MCF 10A (cell line): Measurements from ENCODE around the gene NLRP5. TPM values are rescaled to one million over a fixed set of nuclear protein-coding genes. Genes with fewer than 3 reads are reported as not detected.
"Not testable (repeated sequence)": the region's sequence is repeated elsewhere in the genome, so short reads cannot be mapped to it uniquely, and the experiment has no call there.

Source experiments
- Bru-seq: library from RNA; stranded (reverse); fragments of 400-500 nt; gene quantifications from one replicate; lab custom pipeline; 2021; lab: Mats Ljungman, UMichigan
- BruChase-seq, 2 experiments: library from RNA; stranded (reverse); fragments of 400-500 nt; gene quantifications; one replicate each; lab custom pipeline; 2021; lab: Mats Ljungman, UMichigan
- BruUV-seq: library from RNA; stranded (reverse); fragments of 400-500 nt; replicated peaks from 2 replicates; lab custom pipeline; 2021; lab: Mats Ljungman, UMichigan
- CTCF ChIA-PET: fragments of 300-600 bp; sonication (Branson Sonifier 250); formaldehyde crosslinking; extraction: SDS; loops from one replicate; lab custom pipeline; 2021; ENCODE audit warnings: antibody characterized with exemption, inconsistent platforms; lab: Yijun Ruan, JAX
- POLR2A ChIA-PET: fragments of 300-600, 350-650 bp; sonication (Branson Sonifier 250); formaldehyde crosslinking; extraction: SDS; loops from one replicate; lab custom pipeline; 2020; ENCODE audit warnings: antibody characterized with exemption, inconsistent platforms; lab: Yijun Ruan, JAX
- DNase-seq: peaks from one replicate; pipeline ENCODE4 v3.0.0-alpha.2; 2018; ENCODE audit not compliant: unreplicated experiment
- H3K27ac Mint-ChIP-seq: one replicate; pipeline ENCODE4 v1.8.0; 2022; ENCODE audit warnings: mild to moderate bottlenecking, low read depth, mixed read lengths; ENCODE audit not compliant: unreplicated experiment
- H3K27me3 Mint-ChIP-seq: one replicate; pipeline ENCODE4 v1.8.0; 2022; ENCODE audit warnings: mixed read lengths; ENCODE audit not compliant: insufficient read depth, unreplicated experiment
- H3K36me3 Mint-ChIP-seq: one replicate; pipeline ENCODE4 v1.8.0; 2022; ENCODE audit warnings: mild to moderate bottlenecking, moderate library complexity, mixed read lengths; ENCODE audit not compliant: insufficient read depth, unreplicated experiment
- H3K4me1 Mint-ChIP-seq: one replicate; pipeline ENCODE4 v1.8.0; 2022; ENCODE audit warnings: mixed read lengths; ENCODE audit not compliant: insufficient read depth, unreplicated experiment
- H3K4me3 Mint-ChIP-seq: one replicate; pipeline ENCODE4 v1.8.0; 2022; ENCODE audit warnings: mild to moderate bottlenecking, moderate library complexity, mixed read lengths; ENCODE audit not compliant: unreplicated experiment
- H3K9me3 Mint-ChIP-seq: one replicate; pipeline ENCODE4 v1.8.0; 2022; ENCODE audit warnings: mixed read lengths; ENCODE audit not compliant: unreplicated experiment
- intact Hi-C: fragments of 100-400 bp; cut with micrococcal nuclease; formaldehyde crosslinking; loops from 2 replicates; pipeline ENCODE4 v1.14.1; 2022
- long read RNA-seq: library from polyadenylated mRNA; stranded (forward); transcript quantifications from one replicate; pipeline ENCODE4 v2.0.0, GENCODE V29; 2022
- total RNA-seq: library from RNA; stranded (reverse); gene quantifications from 2 replicates; pipeline ENCODE4 v1.2.3, GENCODE V29; 2022
- TF ChIP-seq, protein P1 (sequence below): fragments of 200-600 bp; IDR thresholded peaks from one replicate; pipeline ENCODE4 v1.8.0; 2022; ENCODE audit warnings: antibody characterized with exemption, mild to moderate bottlenecking; ENCODE audit not compliant: unreplicated experiment

The NLRP5 gene
- total RNA-seq (not detected in 2 replicates), Bru-seq, nascent RNA (not detected), BruChase-seq, experiment 1, labeled RNA remaining after a 6-hour chase (not detected), BruChase-seq, experiment 2, labeled RNA remaining after a 2-hour chase (not detected)
- long read RNA-seq: 0 reads

DNA sequence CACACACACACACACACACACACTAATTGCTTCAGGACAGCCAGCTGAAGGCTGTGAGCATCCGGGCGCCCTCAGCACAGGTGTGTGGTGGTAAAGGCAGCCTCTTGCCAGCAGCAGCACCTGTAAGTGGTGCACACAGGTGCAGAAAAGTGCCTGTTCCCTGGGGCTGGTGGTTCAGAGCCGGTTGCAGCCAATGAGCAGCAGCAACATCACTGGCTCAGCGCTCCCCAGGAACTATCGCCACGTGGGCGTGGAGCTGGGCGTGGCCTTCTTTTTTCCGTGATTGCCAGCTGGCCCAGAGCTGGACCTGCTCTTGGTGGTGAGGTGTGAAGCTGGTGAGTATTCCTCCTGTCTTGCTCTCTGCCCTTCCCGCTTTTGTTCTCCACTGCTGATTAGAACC, at the start of gene NLRP5:
Gene NLRP5 (plus strand): TSS at position 289 of the 400 bp plus-strand sequence.
- Mint-ChIP-seq H3K36me3 (no peaks in the 10 kb centered on the region), H3K4me1 (no peaks in the 10 kb centered on the region), H3K27ac (no peak within 1 kb of the TSS), H3K4me3 (no peak within 1 kb of the TSS), H3K9me3 (peaks cover 13% of the 10 kb centered on the region), H3K27me3 (no peaks in the 10 kb centered on the region)
- TF ChIP-seq, protein P1, sequence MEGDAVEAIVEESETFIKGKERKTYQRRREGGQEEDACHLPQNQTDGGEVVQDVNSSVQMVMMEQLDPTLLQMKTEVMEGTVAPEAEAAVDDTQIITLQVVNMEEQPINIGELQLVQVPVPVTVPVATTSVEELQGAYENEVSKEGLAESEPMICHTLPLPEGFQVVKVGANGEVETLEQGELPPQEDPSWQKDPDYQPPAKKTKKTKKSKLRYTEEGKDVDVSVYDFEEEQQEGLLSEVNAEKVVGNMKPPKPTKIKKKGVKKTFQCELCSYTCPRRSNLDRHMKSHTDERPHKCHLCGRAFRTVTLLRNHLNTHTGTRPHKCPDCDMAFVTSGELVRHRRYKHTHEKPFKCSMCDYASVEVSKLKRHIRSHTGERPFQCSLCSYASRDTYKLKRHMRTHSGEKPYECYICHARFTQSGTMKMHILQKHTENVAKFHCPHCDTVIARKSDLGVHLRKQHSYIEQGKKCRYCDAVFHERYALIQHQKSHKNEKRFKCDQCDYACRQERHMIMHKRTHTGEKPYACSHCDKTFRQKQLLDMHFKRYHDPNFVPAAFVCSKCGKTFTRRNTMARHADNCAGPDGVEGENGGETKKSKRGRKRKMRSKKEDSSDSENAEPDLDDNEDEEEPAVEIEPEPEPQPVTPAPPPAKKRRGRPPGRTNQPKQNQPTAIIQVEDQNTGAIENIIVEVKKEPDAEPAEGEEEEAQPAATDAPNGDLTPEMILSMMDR: no peak
- intact Hi-C loops: no loop called here
- BruUV-seq: no TSS peak
- DNase-seq: no peak
- POLR2A ChIA-PET: no interaction called here
- CTCF ChIA-PET: no interaction called here

DNA sequence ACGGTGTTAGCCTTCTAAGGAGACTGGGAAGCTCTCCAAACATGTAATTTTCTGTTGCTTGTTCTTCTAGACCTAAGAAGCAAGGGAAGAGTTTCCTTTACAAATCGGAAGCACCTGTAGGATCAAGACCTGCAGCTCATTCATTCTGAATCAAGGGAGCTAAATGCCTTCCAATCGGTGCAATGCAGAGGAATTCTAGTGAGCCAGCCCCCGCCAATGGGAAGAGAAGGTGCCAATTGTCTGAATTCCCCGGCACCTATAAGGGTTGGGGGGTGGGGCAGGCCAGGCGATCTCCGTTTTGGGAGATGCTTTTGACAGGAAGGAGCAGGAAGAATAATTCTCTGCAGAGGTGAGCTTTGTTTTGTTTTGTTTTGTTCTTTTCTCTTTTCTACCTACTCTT, 47.4 kb upstream of the NLRP5 start:
- no TSS peak for BruUV-seq
- intact Hi-C loops: no loop called here
- no peak for DNase-seq
- CTCF ChIA-PET: no interaction called here
- TF ChIP-seq, protein P1: no peak
- POLR2A ChIA-PET: no interaction called here
- Mint-ChIP-seq H3K4me3 (no peak overlapping the region), H3K4me1 (no peaks in the 10 kb centered on the region), H3K9me3 (peaks cover 33% of the 10 kb centered on the region), H3K27ac (no peak overlapping the region), H3K27me3 (no peaks in the 10 kb centered on the region), H3K36me3 (peaks cover 6% of the 10 kb centered on the region)

DNA sequence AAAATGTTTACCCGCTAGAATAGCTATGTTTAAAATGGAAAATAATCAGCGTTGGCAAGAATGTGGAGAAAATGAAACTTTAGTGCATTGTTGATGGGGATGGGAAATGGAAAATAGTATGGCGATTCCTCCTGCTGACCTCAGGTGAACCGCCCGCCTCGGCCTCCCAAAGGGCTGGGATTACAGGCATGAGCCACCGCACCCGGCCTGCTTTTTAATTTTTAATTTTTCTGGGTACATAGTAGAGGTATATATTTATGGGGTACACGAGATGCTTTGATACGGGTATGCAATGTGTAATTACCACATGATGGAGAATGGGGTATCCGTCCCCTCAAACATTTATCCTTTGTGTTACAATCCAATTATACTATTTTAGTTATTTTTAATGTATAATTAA, 46.3 kb upstream of the NLRP5 start:
- intact Hi-C loops: no loop called here
- Mint-ChIP-seq H3K36me3 (peaks cover 6% of the 10 kb centered on the region), H3K4me1 (no peaks in the 10 kb centered on the region), H3K9me3 (peaks cover 26% of the 10 kb centered on the region), H3K4me3 (no peak overlapping the region), H3K27ac (no peak overlapping the region), H3K27me3 (no peaks in the 10 kb centered on the region)
- DNase-seq: no peak
- TF ChIP-seq, protein P1: no peak
- ChIA-PET CTCF (interaction anchor here (0.8 kb wide), 1 partner anchor 121 kb away, joined by 3 read pairs; no protein-coding TSS in a partner anchor), POLR2A (no interaction called here)
- no TSS peak for BruUV-seq

DNA sequence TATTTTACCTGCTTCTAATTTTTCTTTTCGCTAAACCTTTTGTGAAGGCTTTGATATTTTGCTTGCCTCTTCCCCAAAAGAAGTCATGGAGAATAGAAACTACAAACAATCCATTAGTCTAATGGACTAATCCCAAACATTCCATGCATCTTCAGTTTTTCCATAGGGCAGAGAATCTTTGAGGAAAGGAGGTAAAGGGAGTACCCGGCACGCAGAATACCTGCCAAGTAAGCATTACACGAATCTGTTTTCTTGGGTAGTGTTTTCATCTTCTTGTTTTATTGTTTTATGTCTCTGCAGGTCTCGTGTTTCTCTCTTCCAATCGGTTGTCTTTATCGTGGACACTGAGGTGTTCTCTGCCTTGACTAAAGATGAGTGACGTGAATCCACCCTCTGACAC, 39.0 kb upstream of the NLRP5 start, which contains the start of gene NLRP8:
Gene NLRP8 (plus strand): TSS at position 301 of the 400 bp plus-strand sequence.
- H3K27me3 Mint-ChIP-seq: no peaks in the 10 kb centered on the region
- H3K4me1 Mint-ChIP-seq: no peaks in the 10 kb centered on the region
- no peak for DNase-seq
- TF ChIP-seq, protein P1: no peak
- no peaks in the 10 kb centered on the region for H3K36me3 Mint-ChIP-seq
- ChIA-PET POLR2A (no interaction called here), CTCF (no interaction called here)
- no peak within 1 kb of the TSS for H3K27ac Mint-ChIP-seq
- no peak within 1 kb of the TSS for H3K4me3 Mint-ChIP-seq
- intact Hi-C loops: no loop called here
- no TSS peak for BruUV-seq
- H3K9me3 Mint-ChIP-seq: peaks cover 27% of the 10 kb centered on the region

DNA sequence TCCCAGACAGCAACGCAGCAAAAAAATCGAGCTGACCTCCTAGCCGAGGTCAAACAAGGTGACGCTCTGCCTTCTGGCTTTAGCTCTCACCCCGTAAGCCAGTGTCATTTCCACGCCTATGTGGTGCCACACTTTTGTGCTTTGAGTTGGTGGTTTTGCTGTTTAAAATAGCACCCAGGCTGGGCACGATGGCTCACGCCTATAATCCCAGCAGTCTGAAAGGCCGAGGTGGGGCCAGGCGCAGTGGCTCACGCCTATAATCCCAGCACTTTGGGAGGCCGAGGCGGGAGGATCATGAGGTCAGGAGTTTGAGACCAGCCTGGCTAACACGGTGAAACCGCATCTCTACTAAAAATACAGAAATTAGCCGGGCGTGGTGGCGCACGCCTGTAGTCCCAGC, 36.0 kb upstream of the NLRP5 start:
- H3K27me3 Mint-ChIP-seq, intact Hi-C loops, BruUV-seq, H3K27ac Mint-ChIP-seq, H3K4me1 Mint-ChIP-seq, H3K4me3 Mint-ChIP-seq, H3K36me3 Mint-ChIP-seq, POLR2A ChIA-PET, DNase-seq: not testable (repeated sequence)
- H3K9me3 Mint-ChIP-seq: peaks cover 17% of the 10 kb centered on the region
- CTCF ChIA-PET: interaction anchor here (0.7 kb wide), 1 partner anchor 196 kb away, joined by 3 read pairs; no protein-coding TSS in a partner anchor
